OCI-M2 (cell line): ENCODE results near the gene TRAK1.

Source experiments
- DNase-seq: peaks from one replicate; lab custom pipeline; 2025; ENCODE audit not compliant: unreplicated experiment; lab: John Stamatoyannopoulos, UW

The TRAK1 gene

GRCh38 chr3:42195879-42196330 lies 104.7 kb downstream of the TRAK1 start:
- DNase-seq, result no peak

DNA sequence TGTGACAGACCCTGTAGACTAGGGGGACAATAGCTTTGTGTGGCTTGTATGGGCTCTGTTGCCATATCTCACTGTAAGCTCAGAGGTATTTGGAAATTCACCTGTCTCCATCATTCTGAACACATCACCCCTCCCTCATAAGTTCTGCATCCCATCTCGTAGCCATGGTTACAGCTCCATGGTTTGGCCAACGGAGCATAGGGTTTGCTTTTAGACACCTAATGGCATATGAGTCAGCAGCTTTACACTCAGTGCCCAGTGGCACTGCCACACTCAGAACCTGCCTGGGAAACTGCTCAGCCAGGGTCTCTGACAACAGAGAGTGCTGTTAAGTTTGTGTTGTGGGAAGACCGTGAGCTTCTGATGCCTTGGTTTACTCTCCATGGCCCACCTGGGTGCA lies 107.6 kb downstream of the TRAK1 start:
- no peak for DNase-seq

DNA sequence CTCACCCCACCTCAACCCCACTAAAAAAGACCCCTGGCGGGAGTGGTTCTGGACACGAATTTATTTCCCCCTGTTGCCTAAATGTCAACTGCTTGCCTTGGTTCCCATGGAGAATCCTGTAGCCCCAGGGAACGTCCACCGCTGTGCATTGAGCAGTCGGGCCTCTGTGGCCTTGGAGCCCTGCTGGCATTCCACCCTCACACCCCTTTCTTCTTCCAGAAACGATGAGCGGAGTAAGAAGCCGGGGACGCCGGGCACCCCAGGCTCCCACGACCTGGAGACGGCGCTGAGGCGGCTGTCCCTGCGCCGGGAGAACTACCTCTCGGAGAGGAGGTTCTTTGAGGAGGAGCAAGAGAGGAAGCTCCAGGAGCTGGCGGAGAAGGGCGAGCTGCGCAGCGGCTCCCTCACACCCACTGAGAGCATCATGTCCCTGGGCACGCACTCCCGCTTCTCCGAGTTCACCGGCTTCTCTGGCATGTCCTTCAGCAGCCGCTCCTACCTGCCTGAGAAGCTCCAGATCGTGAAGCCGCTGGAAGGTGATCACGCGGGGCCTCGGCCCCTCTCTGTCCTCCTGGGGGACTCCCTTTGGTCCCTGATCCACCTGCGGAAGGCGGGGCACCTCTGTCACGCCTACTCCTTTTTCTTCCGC lies 111.2 kb downstream of the TRAK1 start:
- no peak for DNase-seq

DNA sequence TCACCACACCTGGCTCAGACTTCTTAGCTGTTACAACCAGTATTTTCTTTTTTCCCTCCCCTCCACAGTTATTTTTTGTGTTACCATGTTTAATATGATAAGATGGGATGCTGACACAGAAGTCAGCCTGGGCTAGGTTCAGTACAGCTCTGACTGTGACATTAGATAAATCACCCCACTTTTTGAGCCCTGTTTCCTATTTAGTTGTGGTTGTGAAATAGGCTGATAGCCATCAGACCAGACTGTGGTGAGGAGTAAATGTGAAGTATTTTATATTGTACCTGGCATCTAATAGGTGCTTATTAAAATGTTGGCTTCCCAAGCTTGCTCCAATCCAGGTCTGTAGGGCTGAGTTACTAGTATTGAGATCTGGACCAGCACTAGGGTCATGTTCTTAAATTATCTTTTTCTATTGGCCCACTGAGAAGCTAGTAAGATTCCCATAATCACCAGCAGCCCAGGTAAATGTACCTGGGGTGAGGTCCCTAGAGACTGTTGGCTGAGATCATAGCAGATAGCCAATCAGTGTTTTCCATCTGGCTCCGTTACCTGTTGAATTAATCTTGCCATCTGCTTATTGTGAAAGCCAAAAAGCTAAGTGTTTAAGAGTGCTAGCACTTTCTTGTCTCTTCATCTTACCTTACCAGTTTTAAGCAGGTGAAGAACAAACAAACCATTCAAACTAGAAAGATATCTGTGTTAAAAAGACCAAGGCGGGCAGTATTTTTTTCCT lies 113.9 kb downstream of the TRAK1 start:
- no peak for DNase-seq

DNA sequence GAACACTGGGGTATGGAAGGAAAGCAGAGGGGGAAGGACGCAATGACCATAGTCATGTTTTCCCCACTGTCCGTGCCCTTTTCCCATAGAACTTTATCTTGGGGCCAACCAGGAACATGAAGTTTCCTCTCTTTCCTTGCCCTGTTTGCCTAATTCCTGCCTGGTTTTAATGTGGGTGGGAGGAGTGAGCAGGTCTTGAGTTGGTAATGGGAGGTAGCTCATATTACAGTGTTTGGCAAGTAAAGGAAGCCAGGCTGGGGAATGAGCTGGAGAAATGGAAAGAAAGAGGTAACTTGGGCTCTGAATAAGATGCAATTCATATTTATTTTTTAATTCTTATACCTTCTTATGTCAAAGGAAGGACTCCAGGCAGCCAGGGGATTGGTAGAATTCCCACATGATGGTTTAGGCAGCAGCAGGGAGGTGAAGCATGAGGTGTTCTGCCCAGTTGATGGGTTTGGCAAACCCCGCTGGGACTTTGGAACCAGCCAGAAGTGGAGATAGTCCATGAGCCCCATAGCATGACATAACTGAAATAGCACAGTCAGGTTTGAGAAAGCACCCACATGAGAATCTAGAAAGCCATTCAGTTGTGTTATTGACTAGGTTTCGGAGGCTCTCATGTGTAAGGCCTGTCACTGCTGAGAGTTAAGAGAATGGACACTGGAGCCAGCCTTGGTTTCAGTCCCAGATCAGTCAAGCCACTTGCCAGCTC lies 114.8 kb downstream of the TRAK1 start:
- DNase-seq, result no peak

DNA sequence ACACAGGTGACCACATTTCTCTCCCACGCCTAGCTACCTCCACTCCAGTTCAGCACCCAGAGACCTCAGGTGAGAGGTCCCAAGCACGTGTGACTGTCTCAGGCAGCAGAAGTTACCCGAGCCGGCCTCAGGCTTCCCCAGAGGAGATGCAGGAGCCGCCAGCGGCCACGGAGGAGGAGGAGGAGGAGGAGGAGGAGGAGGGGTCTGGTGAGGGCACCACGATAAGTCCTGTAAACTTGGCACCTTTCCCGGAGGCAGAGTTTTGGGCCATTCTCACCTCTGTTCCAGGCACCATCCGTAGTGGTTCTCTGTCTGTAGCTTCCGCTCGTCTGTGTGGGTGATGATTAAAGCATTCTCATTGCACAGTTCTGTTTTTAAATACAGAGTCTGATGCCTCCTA lies 118.8 kb downstream of the TRAK1 start:
- DNase-seq, result no peak

GRCh38 chr3:42210726-42211125 lies 119.6 kb downstream of the TRAK1 start:
- no peak for DNase-seq

DNA sequence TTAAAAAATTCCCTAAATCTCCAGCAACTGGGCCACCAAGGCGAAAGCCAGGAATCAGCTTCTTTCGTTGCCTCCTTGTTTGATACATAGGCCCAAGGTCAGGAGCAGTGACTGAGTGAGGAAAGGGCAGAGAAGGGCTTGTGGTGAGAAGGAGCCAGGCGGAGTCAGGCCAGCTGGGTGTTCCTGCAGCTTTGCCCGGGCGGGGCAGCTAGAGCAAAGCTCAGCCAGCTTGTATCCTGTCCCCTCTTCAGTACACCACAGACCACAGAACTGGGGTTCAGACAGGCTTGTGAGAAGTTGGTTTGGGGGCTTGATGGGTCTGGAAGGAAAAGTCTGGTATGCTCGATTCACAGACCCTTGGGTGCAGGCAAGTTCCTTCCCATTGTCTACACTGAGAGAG lies 122.3 kb downstream of the TRAK1 start:
- DNase-seq, result no peak

DNA sequence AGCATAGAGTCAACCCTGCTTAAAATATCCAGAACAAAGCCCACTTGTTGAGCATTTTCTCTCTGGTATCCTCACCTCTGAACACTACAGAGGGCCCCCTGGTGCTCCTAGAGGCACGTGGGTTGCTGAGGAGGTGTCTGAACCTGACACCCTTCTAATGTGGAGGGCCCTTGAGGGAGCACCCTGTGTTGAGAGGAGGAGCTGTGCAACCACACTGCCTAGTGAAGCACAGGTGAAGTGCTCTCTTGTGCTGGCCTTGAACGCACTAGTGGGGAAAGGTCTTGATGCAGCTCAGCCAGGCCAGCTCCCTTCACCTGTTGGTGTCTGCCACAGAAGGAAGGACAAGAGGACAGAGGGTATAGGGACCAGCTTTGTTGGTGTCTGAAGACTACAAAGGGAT lies 122.9 kb downstream of the TRAK1 start:
- no peak for DNase-seq

- no peak for DNase-seq
Observed at GRCh38 chr3:42214565-42215283, 123.6 kb downstream of the TRAK1 start.

DNA sequence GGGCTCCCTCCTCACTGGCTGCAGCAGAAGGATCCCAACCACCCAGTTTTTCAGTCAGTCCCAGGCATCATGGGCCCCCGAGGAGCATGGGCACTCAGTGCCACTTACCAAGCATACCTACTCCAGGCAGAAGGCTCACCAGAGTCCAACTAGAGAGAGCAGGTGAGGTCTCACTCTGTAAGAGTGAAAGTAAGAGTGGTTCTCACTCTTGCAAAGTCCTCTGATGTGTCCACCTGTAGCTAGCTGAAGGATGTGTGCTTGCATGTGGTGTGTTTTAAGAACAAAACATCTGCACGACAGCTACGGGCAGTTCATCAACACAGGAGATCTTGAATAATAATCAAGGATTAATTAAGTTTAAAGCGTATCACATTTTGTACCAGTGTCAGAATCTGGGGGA lies 125.1 kb downstream of the TRAK1 start:
- DNase-seq, result no peak

- DNase-seq, result no peak
Observed at GRCh38 chr3:42216931-42217333, 125.8 kb downstream of the TRAK1 start.

- no peak for DNase-seq
Observed at GRCh38 chr3:42220436-42221121, 129.4 kb downstream of the TRAK1 start.

- DNase-seq, result no peak
Observed at GRCh38 chr3:42222942-42223693, 132.0 kb downstream of the TRAK1 start.

GRCh38 chr3:42224178-42224577 lies 133.0 kb downstream of the TRAK1 start:
- DNase-seq, result no peak

- DNase-seq, result no peak
Observed at GRCh38 chr3:42224658-42225421, 133.7 kb downstream of the TRAK1 start.

DNA sequence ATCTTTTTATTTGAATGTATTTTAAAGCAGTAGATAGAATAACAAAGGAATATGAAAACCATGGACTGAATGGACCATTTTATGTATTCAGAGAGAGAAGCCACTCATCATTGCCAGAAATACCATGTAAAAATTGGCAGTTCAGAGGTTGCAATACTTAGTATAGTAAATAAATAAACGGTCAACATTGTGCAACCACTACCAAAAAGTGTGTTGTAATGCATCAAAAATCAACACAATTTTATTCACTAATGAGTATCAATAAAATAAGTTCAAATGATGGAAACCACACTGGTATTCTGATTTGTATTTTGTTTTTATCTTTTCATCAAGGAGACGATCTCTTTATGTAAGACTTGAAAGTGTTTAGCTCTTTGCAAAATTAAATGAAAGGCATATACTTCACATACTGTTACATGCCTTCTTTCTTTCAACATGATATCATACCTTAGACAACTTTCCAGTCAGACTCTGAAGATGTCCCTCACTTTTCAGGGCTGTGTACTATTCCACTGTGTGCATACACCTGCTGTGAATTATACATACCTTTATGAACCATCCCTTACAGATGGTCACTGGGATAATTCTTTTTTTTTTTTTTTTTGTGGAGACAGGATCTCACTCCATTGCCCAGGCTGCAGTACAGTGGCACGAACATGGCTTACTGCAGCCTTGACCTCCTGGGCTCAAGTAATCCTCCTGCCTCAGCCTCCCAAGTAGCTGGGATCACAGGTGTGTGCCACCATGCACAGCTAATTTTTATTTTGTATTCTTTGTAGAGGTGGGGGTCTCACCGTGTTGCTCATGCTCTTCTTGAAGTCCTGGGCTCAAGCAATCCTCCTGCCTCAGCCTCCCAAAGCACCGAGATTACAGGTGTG lies 134.6 kb downstream of the TRAK1 start:
- no peak for DNase-seq
